WERI-Rb-1 (cell line): ENCODE data around the gene GLB1L.

Experiments
- DNase-seq: peaks from one replicate; pipeline ENCODE4 v3.0.0-alpha.2; 2020
- H3K27ac ChIP-seq: fragments of 250-450 bp; sonication (Bioruptor Pico); 2 replicates; pipeline ENCODE4 v1.5.1; 2020; ENCODE audit warnings: mild to moderate bottlenecking, moderate library complexity
- H3K27me3 ChIP-seq: fragments of 250-450 bp; sonication (Bioruptor Pico); 2 replicates; pipeline ENCODE4 v1.5.1; 2021; ENCODE audit warnings: mild to moderate bottlenecking, low read depth, moderate library complexity; ENCODE audit not compliant: insufficient read depth, severe bottlenecking
- H3K36me3 ChIP-seq: fragments of 250-450 bp; sonication (Bioruptor Pico); 2 replicates; pipeline ENCODE4 v1.5.1; 2020; ENCODE audit warnings: mild to moderate bottlenecking, moderate library complexity
- H3K4me3 ChIP-seq: 2 replicates; pipeline ENCODE4 v1.5.1; 2011; ENCODE audit warnings: low read depth, mild to moderate bottlenecking, control low read depth, low read length
- H3K9me3 ChIP-seq: fragments of 250-450 bp; sonication (Bioruptor Pico); 2 replicates; pipeline ENCODE4 v1.5.1; 2021; ENCODE audit warnings: mild to moderate bottlenecking, moderate library complexity; ENCODE audit not compliant: severe bottlenecking
- CTCF ChIP-seq: IDR thresholded peaks from 2 replicates; pipeline ENCODE4 v1.5.1; 2011; ENCODE audit warnings: low read depth, mild to moderate bottlenecking, control low read depth, inconsistent platforms, low read length

The GLB1L gene

GRCh38 chr2:219249203-219249980 lies 4.1 kb upstream of the GLB1L start:
- peaks cover under 1% of the 10 kb centered on the region for H3K27me3 ChIP-seq
- H3K4me3 ChIP-seq: no peak overlapping the region
- peak; percentile 26 for DNase-seq
- no peak for TF ChIP-seq CTCF
- H3K36me3 ChIP-seq: peaks cover 49% of the 10 kb centered on the region
- peak overlapping the region; percentile 53 for H3K27ac ChIP-seq
- no peaks in the 10 kb centered on the region for H3K9me3 ChIP-seq

DNA sequence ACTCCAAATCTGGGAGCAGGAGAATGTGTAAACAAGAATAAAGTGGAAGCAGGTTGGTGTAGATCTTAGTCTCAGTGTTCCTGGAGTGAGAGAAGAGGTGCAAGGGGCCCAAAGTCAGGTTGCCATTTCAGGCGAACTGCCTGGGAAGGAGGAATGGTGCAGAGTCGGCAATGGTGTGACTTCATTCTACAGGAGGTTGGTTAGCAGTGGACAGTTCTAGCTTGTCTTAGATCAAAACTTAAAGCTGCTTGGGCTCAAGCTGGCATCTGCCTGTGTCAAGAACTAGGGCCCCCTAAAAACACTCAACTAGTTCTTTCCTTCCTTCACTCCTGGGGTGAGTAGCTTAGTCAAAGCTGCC lies 3.6 kb upstream of the GLB1L start:
- H3K27ac ChIP-seq: peak overlapping the region; percentile 53
- TF ChIP-seq CTCF: no peak
- no peak overlapping the region for H3K4me3 ChIP-seq
- DNase-seq: no peak
- peaks cover 49% of the 10 kb centered on the region for H3K36me3 ChIP-seq
- H3K9me3 ChIP-seq: no peaks in the 10 kb centered on the region
- no peaks in the 10 kb centered on the region for H3K27me3 ChIP-seq

GRCh38 chr2:219247678-219248642 lies 2.7 kb upstream of the GLB1L start:
- Histone ChIP-seq H3K36me3 (peaks cover 49% of the 10 kb centered on the region), H3K27me3 (no peaks in the 10 kb centered on the region), H3K4me3 (no peak overlapping the region), H3K27ac (no peak overlapping the region), H3K9me3 (no peaks in the 10 kb centered on the region)
- peak; percentile 26; the same call in 1 of the 2 replicates for TF ChIP-seq CTCF
- DNase-seq: no peak

DNA sequence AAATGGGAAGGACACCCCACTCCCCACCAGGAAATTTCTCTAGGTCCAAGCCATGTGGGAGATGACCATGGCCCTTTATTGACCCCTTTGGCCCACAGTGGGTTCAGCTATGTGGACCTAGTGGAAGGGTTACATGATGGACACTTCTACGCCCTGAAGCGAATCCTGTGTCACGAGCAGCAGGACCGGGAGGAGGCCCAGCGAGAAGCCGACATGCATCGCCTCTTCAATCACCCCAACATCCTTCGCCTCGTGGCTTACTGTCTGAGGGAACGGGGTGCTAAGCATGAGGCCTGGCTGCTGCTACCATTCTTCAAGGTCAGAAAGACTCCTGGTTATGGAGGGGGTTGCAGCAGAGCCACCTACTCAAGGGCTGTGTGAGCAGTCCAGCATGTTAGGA lies 1.3 kb upstream of the GLB1L start:
- DNase-seq: no peak
- Histone ChIP-seq H3K27me3 (no peaks in the 10 kb centered on the region), H3K27ac (peak overlapping the region; percentile 16; the same call in 1 of the 2 replicates), H3K36me3 (peaks cover 47% of the 10 kb centered on the region), H3K4me3 (no peak overlapping the region), H3K9me3 (no peaks in the 10 kb centered on the region)
- TF ChIP-seq CTCF: no peak

GRCh38 chr2:219245899-219246230 lies 621 bp upstream of the GLB1L start:
- Histone ChIP-seq H3K9me3 (no peaks in the 10 kb centered on the region), H3K36me3 (peaks cover 40% of the 10 kb centered on the region), H3K27me3 (no peaks in the 10 kb centered on the region), H3K4me3 (peak overlapping the region; percentile 96), H3K27ac (peak overlapping the region; percentile 89)
- DNase-seq: peak; percentile 30
- no peak for TF ChIP-seq CTCF
